Measurements from ENCODE around the gene BORCS6. TPM values are rescaled to one million over a fixed set of nuclear protein-coding genes. Genes with fewer than 3 reads are reported as not detected.

Gene BORCS6
- total and polyA plus RNA-seq, 2 of the 13 experiments (the other 11 are each of a cell fraction or from before 2014, with no cell fraction given): 2.0 to 5.1 TPM

GRCh38 chr17:8152112-8152775 lies 37.7 kb downstream of the BORCS6 start, which contains the start of gene PER1 (continued):
- TF ChIP-seq ZNF326 (CRISPR knock-in tag; IDR thresholded peaks at IDR 0.05; ENCODE audit: borderline replicate concordance): no peak
- TF ChIP-seq, protein P1, sequence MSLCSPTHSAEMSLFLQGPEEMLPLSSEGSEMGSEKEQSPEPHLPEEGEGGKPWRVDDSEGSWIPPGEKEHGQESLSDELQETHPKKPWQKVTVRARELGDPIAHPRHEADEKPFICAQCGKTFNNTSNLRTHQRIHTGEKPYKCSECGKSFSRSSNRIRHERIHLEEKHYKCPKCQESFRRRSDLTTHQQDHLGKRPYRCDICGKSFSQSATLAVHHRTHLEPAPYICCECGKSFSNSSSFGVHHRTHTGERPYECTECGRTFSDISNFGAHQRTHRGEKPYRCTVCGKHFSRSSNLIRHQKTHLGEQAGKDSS (CRISPR knock-in tag; IDR thresholded peaks at IDR 0.05; ENCODE audit: borderline replicate concordance, low read depth): 0 out of 2 replicates have a peak, but pooled peaks have one; percentile 52
- TF ChIP-seq FOXK1 (CRISPR knock-in tag; IDR thresholded peaks at IDR 0.05; ENCODE audit: borderline replicate concordance, low read depth): peak; percentile 48; the same call in 1 of the 2 replicates
- no peak for TF ChIP-seq ZNF670 (CRISPR knock-in tag; IDR thresholded peaks at IDR 0.05; ENCODE audit: borderline replicate concordance)
- peak; percentile 40; the same call in 1 of the 2 replicates for TF ChIP-seq ERF (CRISPR knock-in tag; IDR thresholded peaks at IDR 0.05)
- peak; percentile 87 for TF ChIP-seq CEBPB (IDR thresholded peaks at IDR 0.05; ENCODE audit: borderline replicate concordance, low read depth, low read length)
- TF ChIP-seq EP300 (IDR thresholded peaks at IDR 0.05; ENCODE audit: low read depth in 2 of 2, low read length in 2 of 2): 0 out of 4 replicates have a peak, but pooled peaks of 1 of the 2 experiments have one; percentile 5
- peak; percentile 33; the same call in 1 of the 2 replicates for TF ChIP-seq EP300 (CRISPR knock-in tag; IDR thresholded peaks at IDR 0.05; ENCODE audit: borderline replicate concordance)
- 0 out of 2 replicates have a peak, but pooled peaks have one; percentile 23 for TF ChIP-seq ZNF746 (CRISPR knock-in tag; IDR thresholded peaks at IDR 0.05)
- TF ChIP-seq ZNF878 (CRISPR knock-in tag; IDR thresholded peaks at IDR 0.05): no peak
- TF ChIP-seq HNF4A (CRISPR knock-in tag; IDR thresholded peaks at IDR 0.05): peak; percentile 34

DNA sequence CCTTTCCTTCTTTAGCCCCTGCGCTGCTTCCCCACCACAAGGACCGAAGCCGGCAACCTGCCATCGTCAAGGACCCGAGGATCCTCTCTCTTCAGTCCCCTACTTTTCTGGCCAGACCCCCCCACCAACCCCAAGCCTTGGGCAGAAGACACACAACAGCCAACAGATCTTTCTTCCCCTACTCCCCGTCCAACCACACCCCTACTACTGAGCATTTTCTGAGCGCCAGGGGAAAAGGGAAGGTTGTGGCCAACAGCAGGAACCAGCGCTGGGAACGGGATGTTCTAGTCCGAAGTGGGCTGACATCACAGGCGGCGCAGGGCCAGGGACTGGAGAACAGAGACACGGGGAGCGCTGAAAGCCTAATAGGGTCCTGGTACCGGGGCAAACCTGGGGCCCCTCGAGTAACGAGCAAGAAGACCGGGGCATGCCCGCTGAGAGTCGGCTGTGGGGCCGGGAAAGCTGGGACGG lies 38.3 kb downstream of the BORCS6 start:
- no peak overlapping the region for H2AFZ ChIP-seq (ENCODE audit: low read length)
- intact Hi-C loops (cut with micrococcal nuclease; ENCODE audit: unreplicated experiment) (loop anchor here (1.0 kb wide), 1 partner anchor 12 kb away; no protein-coding TSS in a partner anchor), in situ Hi-C loops (cut with HindIII; ENCODE audit: extremely low pct_ligation_motif_present, low pct_unique_long_range_greater_than_20kb) (no loop called here)
- H3K27me3 ChIP-seq (ENCODE audit: control insufficient read depth in 1 of 2, insufficient read depth in 2 of 2, low read length in 2 of 2): no peaks in the 10 kb centered on the region
- no peaks in the 10 kb centered on the region for H4K20me1 ChIP-seq (ENCODE audit: insufficient read depth, low read length)
- peak overlapping the region; percentile 46 to 70 (median 68); a peak in 5 of 6 replicates for H3K4me3 ChIP-seq (replicated peaks in 1 of 3; ENCODE audit: insufficient read depth in 1 of 3, low read depth in 2 of 3, low read length in 3 of 3)
- 81% methylated on average over 22 of the region's 22 CpGs for WGBS (ENCODE audit: low lambda C conversion rate)
- CTCF ChIA-PET (ENCODE audit: low intra/inter-chr PET ratio, low total read pairs): no interaction called here
- DNase-seq (ENCODE audit: low spot score) (no peak), ATAC-seq (no peak), FAIRE-seq (no peak)
- TF ChIP-seq, protein P2, sequence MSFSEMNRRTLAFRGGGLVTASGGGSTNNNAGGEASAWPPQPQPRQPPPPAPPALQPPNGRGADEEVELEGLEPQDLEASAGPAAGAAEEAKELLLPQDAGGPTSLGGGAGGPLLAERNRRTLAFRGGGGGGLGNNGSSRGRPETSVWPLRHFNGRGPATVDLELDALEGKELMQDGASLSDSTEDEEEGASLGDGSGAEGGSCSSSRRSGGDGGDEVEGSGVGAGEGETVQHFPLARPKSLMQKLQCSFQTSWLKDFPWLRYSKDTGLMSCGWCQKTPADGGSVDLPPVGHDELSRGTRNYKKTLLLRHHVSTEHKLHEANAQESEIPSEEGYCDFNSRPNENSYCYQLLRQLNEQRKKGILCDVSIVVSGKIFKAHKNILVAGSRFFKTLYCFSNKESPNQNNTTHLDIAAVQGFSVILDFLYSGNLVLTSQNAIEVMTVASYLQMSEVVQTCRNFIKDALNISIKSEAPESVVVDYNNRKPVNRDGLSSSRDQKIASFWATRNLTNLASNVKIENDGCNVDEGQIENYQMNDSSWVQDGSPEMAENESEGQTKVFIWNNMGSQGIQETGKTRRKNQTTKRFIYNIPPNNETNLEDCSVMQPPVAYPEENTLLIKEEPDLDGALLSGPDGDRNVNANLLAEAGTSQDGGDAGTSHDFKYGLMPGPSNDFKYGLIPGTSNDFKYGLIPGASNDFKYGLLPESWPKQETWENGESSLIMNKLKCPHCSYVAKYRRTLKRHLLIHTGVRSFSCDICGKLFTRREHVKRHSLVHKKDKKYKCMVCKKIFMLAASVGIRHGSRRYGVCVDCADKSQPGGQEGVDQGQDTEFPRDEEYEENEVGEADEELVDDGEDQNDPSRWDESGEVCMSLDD (CRISPR knock-in tag; IDR thresholded peaks at IDR 0.05; ENCODE audit: borderline replicate concordance): no peak
- TF ChIP-seq, protein P3, sequence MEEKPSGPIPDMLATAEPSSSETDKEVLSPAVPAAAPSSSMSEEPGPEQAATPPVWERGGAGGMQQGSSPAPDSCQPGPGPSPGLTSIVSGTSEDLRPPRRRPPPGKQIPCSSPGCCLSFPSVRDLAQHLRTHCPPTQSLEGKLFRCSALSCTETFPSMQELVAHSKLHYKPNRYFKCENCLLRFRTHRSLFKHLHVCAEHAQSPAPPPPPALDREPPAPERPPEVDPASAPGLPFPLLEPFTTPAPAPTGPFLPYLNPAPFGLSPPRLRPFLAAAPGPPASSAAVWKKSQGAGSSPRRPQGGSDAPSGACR (CRISPR knock-in tag; IDR thresholded peaks at IDR 0.05): 0 out of 2 replicates have a peak, but pooled peaks have one; percentile 16
- 0 out of 2 replicates have a peak, but pooled peaks have one; percentile 4 for TF ChIP-seq ZNF605 (CRISPR knock-in tag; IDR thresholded peaks at IDR 0.05)
- no peaks in the 10 kb centered on the region for H3K9me3 ChIP-seq (ENCODE audit: low read length)
- POLR2A ChIA-PET: interaction anchor here (1.0 to 1.7 kb wide), 3 partner anchors 12 to 70 kb away, joined by 4 to 7 read pairs (median 7); no protein-coding TSS in a partner anchor
- peak overlapping the region; percentile 68 for H3K9ac ChIP-seq (ENCODE audit: insufficient read depth, low read depth, low read length)
- H3K27ac ChIP-seq (ENCODE audit: extremely low read length, insufficient read depth, low read length): peak overlapping the region; percentile 45
- peak overlapping the region; percentile 65 for H3K4me2 ChIP-seq (ENCODE audit: low read depth, low read length)
- H3K79me2 ChIP-seq (ENCODE audit: insufficient read depth, low read length): peaks cover 4% of the 10 kb centered on the region
- no TSS peak for BruUV-seq (replicated peaks)
- peaks cover 8 to 23% of the 10 kb centered on the region in 2 experiments; a peak in 4 of 5 replicates for H3K36me3 ChIP-seq (replicated peaks in 1 of 2; ENCODE audit: control insufficient read depth in 1 of 2, insufficient read depth in 2 of 2, low read length in 2 of 2)
- peaks cover 46% of the 10 kb centered on the region for H3K4me1 ChIP-seq (ENCODE audit: insufficient read depth, low read length)

All from HepG2 (cell line).